ENCODE data around the gene SCN11A.
"Not testable (repeated sequence)": the region's sequence is repeated elsewhere in the genome, so short reads cannot be mapped to it uniquely, and the experiment has no call there.

SCN11A gene

DNA sequence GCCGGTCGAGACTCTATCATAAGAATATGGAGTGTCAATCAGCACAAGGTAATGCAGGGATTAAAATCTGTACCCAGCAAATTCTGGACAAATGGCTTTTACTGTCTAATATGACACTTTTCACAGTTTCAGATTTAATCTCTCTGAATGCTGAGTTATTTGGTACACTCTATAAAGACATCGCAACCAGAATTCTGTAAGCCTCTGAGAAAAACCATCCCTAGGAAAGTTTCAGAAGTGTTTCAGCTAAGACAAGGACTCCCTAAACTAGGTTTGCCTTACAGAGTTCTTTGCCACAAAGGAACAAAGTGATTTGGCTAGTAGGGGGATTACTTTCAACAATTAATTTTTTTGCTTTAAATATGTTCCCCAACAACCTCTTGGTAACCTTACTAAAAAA lies 11.4 kb upstream of the SCN11A start:
- no peak for DNase-seq (ENCODE audit: low read depth in 1 of 2, low spot score in 1 of 2)
- H3K27me3 ChIP-seq (ENCODE audit: insufficient read depth, poor library complexity, severe bottlenecking) = no peaks in the 10 kb centered on the region

DNA sequence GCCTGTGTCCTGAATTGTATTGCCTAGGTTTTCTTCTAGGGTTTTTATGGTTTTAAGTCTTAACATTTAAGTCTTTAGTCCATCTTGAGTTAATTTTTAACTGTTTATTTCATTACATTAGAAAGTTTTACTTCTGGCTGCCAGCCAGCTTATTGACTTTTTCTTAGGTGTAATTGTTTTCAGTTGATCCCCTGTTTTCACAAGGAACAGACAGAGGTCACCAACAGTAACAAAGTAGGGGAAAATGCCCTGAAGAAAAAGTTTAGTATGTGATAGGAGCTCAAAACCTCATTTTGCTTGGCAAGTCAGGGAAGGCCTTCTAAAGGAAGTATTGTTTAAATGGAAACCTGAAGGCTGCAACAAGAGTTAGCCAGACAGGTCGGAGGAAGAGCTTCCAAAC lies 10.4 kb upstream of the SCN11A start:
- no peak for TF ChIP-seq POLR2AphosphoS5 (IDR thresholded peaks at IDR 0.05; ENCODE audit: low read depth)
- TF ChIP-seq, protein P1, sequence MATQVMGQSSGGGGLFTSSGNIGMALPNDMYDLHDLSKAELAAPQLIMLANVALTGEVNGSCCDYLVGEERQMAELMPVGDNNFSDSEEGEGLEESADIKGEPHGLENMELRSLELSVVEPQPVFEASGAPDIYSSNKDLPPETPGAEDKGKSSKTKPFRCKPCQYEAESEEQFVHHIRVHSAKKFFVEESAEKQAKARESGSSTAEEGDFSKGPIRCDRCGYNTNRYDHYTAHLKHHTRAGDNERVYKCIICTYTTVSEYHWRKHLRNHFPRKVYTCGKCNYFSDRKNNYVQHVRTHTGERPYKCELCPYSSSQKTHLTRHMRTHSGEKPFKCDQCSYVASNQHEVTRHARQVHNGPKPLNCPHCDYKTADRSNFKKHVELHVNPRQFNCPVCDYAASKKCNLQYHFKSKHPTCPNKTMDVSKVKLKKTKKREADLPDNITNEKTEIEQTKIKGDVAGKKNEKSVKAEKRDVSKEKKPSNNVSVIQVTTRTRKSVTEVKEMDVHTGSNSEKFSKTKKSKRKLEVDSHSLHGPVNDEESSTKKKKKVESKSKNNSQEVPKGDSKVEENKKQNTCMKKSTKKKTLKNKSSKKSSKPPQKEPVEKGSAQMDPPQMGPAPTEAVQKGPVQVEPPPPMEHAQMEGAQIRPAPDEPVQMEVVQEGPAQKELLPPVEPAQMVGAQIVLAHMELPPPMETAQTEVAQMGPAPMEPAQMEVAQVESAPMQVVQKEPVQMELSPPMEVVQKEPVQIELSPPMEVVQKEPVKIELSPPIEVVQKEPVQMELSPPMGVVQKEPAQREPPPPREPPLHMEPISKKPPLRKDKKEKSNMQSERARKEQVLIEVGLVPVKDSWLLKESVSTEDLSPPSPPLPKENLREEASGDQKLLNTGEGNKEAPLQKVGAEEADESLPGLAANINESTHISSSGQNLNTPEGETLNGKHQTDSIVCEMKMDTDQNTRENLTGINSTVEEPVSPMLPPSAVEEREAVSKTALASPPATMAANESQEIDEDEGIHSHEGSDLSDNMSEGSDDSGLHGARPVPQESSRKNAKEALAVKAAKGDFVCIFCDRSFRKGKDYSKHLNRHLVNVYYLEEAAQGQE (IDR thresholded peaks at IDR 0.05; ENCODE audit: insufficient replicate concordance, low read depth) = no peak
- TF ChIP-seq, protein P2, sequence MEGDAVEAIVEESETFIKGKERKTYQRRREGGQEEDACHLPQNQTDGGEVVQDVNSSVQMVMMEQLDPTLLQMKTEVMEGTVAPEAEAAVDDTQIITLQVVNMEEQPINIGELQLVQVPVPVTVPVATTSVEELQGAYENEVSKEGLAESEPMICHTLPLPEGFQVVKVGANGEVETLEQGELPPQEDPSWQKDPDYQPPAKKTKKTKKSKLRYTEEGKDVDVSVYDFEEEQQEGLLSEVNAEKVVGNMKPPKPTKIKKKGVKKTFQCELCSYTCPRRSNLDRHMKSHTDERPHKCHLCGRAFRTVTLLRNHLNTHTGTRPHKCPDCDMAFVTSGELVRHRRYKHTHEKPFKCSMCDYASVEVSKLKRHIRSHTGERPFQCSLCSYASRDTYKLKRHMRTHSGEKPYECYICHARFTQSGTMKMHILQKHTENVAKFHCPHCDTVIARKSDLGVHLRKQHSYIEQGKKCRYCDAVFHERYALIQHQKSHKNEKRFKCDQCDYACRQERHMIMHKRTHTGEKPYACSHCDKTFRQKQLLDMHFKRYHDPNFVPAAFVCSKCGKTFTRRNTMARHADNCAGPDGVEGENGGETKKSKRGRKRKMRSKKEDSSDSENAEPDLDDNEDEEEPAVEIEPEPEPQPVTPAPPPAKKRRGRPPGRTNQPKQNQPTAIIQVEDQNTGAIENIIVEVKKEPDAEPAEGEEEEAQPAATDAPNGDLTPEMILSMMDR (IDR thresholded peaks at IDR 0.05; ENCODE audit: insufficient read depth, low read length) = no peak
- no peak for TF ChIP-seq SPI1 (IDR thresholded peaks at IDR 0.05; ENCODE audit: borderline replicate concordance, low read depth)
- no peak for TF ChIP-seq GABPA (IDR thresholded peaks at IDR 0.05; ENCODE audit: low read depth)
- Histone ChIP-seq H3K27me3 (ENCODE audit: insufficient read depth, poor library complexity, severe bottlenecking) (no peaks in the 10 kb centered on the region), H3K4me3 (replicated peaks; ENCODE audit: insufficient read depth, low read length) (no peak overlapping the region), H3K27ac (replicated peaks) (no peak overlapping the region)
- no peak for DNase-seq (ENCODE audit: low read depth in 1 of 2, low spot score in 1 of 2)

More for the DNA sequence above, 11.4 kb upstream of the SCN11A start:
- TF ChIP-seq POLR2AphosphoS5 (IDR thresholded peaks at IDR 0.05; ENCODE audit: low read depth) (no peak), SPI1 (IDR thresholded peaks at IDR 0.05; ENCODE audit: borderline replicate concordance, low read depth) (no peak), GABPA (IDR thresholded peaks at IDR 0.05; ENCODE audit: low read depth) (no peak)
- TF ChIP-seq, protein P2 (IDR thresholded peaks at IDR 0.05; ENCODE audit: insufficient read depth, low read length) = no peak
- TF ChIP-seq, protein P1 (IDR thresholded peaks at IDR 0.05; ENCODE audit: insufficient replicate concordance, low read depth) = no peak
- Histone ChIP-seq H3K27ac (replicated peaks) (no peak overlapping the region), H3K4me3 (replicated peaks; ENCODE audit: insufficient read depth, low read length) (no peak overlapping the region)

DNA sequence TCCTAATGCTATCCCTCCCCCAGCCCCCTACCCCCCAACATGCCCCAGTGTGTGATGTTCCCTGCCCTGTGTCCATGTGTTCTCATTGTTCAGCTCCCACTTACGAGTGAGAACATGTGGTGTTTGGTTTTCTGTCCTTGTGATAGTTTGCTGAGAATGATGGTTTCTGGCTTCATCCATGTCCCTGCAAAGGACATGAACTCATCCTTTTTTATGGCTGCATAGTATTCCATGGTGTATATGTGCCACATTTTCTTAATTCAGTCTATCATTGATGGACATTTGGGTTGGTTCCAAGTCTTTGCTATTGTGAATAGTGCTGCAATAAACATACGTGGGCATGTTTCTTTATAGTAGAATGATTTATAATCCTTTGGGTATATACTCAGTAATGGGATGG lies 9.5 kb upstream of the SCN11A start:
- not testable (repeated sequence) for DNase-seq (ENCODE audit: low read depth in 1 of 2, low spot score in 1 of 2); H3K4me3 ChIP-seq (replicated peaks; ENCODE audit: insufficient read depth, low read length); H3K27ac ChIP-seq (replicated peaks); H3K27me3 ChIP-seq (ENCODE audit: insufficient read depth, poor library complexity, severe bottlenecking)

DNA sequence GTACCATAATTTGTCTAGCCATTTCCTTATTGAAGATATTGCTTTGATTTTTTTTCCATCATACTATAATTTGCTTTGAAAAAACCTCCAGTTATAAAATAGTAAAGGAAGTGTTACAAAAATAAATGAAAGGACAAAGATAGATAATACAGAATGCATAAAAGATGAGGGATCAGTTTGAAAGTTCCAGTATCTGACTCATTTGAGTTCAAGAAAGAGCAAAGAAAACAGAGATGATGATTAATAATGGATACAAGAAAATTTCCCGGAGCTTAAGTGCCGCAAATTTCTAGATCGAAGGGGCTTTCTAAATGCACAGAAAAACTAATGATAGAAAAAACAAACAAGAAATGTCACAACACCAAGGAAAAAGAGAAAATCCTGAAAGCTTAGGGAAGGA lies 4.4 kb upstream of the SCN11A start:
- no peak for DNase-seq (ENCODE audit: low read depth in 1 of 2, low spot score in 1 of 2)
- Histone ChIP-seq H3K4me3 (replicated peaks; ENCODE audit: insufficient read depth, low read length) (no peak overlapping the region), H3K27ac (replicated peaks) (no peak overlapping the region), H3K27me3 (ENCODE audit: insufficient read depth, poor library complexity, severe bottlenecking) (no peaks in the 10 kb centered on the region)
- no peak for TF ChIP-seq GABPA (IDR thresholded peaks at IDR 0.05; ENCODE audit: low read depth)
- TF ChIP-seq, protein P1 (IDR thresholded peaks at IDR 0.05; ENCODE audit: insufficient replicate concordance, low read depth) = no peak
- TF ChIP-seq, protein P2 (IDR thresholded peaks at IDR 0.05; ENCODE audit: insufficient read depth, low read length) = no peak
- no peak for TF ChIP-seq SPI1 (IDR thresholded peaks at IDR 0.05; ENCODE audit: borderline replicate concordance, low read depth)
- no peak for TF ChIP-seq POLR2AphosphoS5 (IDR thresholded peaks at IDR 0.05; ENCODE audit: low read depth)

All from HL-60 (cell line).